Activated CD8-positive, alpha-beta memory T cell treated with anti-CD3 and anti-CD28 coated beads for 24 hours (primary cell): ENCODE measurements around the gene ARHGEF2.

Experiments used
- DNase-seq: peaks from one replicate; pipeline ENCODE4 v3.0.0-alpha.2; 2020

ARHGEF2 gene

GRCh38 chr1:155904261-155904660 is 74.1 kb downstream of the ARHGEF2 start:
- no peak for DNase-seq

- no peak for DNase-seq
These were observed 78.2 kb downstream of the ARHGEF2 start for GRCh38 chr1:155900161-155900560.

- DNase-seq = no peak
These were observed 78.7 kb downstream of the ARHGEF2 start for GRCh38 chr1:155899683-155900082.

GRCh38 chr1:155898888-155899287 is 79.5 kb downstream of the ARHGEF2 start:
- DNase-seq = no peak

- DNase-seq = no peak
These were observed 80.6 kb downstream of the ARHGEF2 start for GRCh38 chr1:155897746-155898145.
